KMS-11 (cell line): Measurements from ENCODE around the gene PPP1R8.

Experiments
- H2AFZ ChIP-seq: fragments of 200-600 bp; sonication (generic); 2 replicates; pipeline ENCODE4 v1.6.1; 2016; ENCODE audit warnings: antibody characterized with exemption, mixed run types, low read depth
- H3K27ac ChIP-seq: fragments of 200-600 bp; sonication (generic); 2 replicates; pipeline ENCODE4 v1.6.1; 2016; ENCODE audit warnings: mild to moderate bottlenecking, mixed run types
- H3K27me3 ChIP-seq: fragments of 200-600 bp; sonication (generic); 2 replicates; pipeline ENCODE4 v1.6.1; 2017; ENCODE audit warnings: mild to moderate bottlenecking, low read depth, mixed run types, moderate library complexity; ENCODE audit not compliant: insufficient read depth
- H3K36me3 ChIP-seq: fragments of 200-600 bp; sonication (generic); 2 replicates; pipeline ENCODE4 v1.6.1; 2017; ENCODE audit warnings: mild to moderate bottlenecking, mixed run types; ENCODE audit not compliant: insufficient read depth
- H3K4me1 ChIP-seq: fragments of 200-600 bp; sonication (generic); 2 replicates; pipeline ENCODE4 v1.6.1; 2016; ENCODE audit warnings: mild to moderate bottlenecking, low read depth, mixed run types; ENCODE audit not compliant: poor library complexity, severe bottlenecking
- H3K4me2 ChIP-seq: fragments of 200-600 bp; sonication (generic); 2 replicates; pipeline ENCODE4 v1.7.0; 2016; ENCODE audit warnings: mild to moderate bottlenecking, mixed run types
- H3K4me3 ChIP-seq: fragments of 200-600 bp; sonication (generic); IDR thresholded peaks from 2 replicates; pipeline ENCODE4 v1.6.1; 2017; ENCODE audit warnings: low read depth, low read length, mixed read lengths; ENCODE audit not compliant: insufficient read depth
- H3K79me2 ChIP-seq: fragments of 200-600 bp; sonication (generic); 2 replicates; pipeline ENCODE4 v1.6.1; 2016; ENCODE audit warnings: low read depth, mixed run types; ENCODE audit not compliant: insufficient read depth
- H3K9ac ChIP-seq: fragments of 200-600 bp; sonication (generic); 2 replicates; pipeline ENCODE4 v1.6.1; 2016; ENCODE audit warnings: mild to moderate bottlenecking, mixed run types
- H4K20me1 ChIP-seq: fragments of 200-600 bp; sonication (generic); 2 replicates; pipeline ENCODE4 v1.6.1; 2016; ENCODE audit warnings: mild to moderate bottlenecking, mixed run types; ENCODE audit not compliant: insufficient read depth
- TF ChIP-seq, protein P1 (sequence below): fragments of 200-600 bp; sonication (generic); conservative IDR thresholded peaks from 2 replicates; pipeline ENCODE4 v1.6.1; 2017; ENCODE audit warnings: low read depth, mild to moderate bottlenecking, antibody characterized with exemption, low read length, moderate library complexity, mixed read lengths

The PPP1R8 gene

GRCh38 chr1:27876341-27877114, 45.9 kb downstream of the PPP1R8 start:
- H4K20me1 ChIP-seq: no peaks in the 10 kb centered on the region
- H3K4me3 ChIP-seq: no peak overlapping the region
- peak overlapping the region; percentile 71 for H3K4me2 ChIP-seq
- peak overlapping the region; percentile 56; the same call in 1 of the 2 replicates for H3K9ac ChIP-seq
- H3K79me2 ChIP-seq: peaks cover 27% of the 10 kb centered on the region; the same call in 1 of the 2 replicates
- H3K27ac ChIP-seq: peak overlapping the region; percentile 83
- no peak overlapping the region for H2AFZ ChIP-seq
- H3K4me1 ChIP-seq: peaks cover 77% of the 10 kb centered on the region
- no peaks in the 10 kb centered on the region for H3K36me3 ChIP-seq
- H3K27me3 ChIP-seq: no peaks in the 10 kb centered on the region
- TF ChIP-seq, protein P1, sequence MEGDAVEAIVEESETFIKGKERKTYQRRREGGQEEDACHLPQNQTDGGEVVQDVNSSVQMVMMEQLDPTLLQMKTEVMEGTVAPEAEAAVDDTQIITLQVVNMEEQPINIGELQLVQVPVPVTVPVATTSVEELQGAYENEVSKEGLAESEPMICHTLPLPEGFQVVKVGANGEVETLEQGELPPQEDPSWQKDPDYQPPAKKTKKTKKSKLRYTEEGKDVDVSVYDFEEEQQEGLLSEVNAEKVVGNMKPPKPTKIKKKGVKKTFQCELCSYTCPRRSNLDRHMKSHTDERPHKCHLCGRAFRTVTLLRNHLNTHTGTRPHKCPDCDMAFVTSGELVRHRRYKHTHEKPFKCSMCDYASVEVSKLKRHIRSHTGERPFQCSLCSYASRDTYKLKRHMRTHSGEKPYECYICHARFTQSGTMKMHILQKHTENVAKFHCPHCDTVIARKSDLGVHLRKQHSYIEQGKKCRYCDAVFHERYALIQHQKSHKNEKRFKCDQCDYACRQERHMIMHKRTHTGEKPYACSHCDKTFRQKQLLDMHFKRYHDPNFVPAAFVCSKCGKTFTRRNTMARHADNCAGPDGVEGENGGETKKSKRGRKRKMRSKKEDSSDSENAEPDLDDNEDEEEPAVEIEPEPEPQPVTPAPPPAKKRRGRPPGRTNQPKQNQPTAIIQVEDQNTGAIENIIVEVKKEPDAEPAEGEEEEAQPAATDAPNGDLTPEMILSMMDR: no peak

DNA sequence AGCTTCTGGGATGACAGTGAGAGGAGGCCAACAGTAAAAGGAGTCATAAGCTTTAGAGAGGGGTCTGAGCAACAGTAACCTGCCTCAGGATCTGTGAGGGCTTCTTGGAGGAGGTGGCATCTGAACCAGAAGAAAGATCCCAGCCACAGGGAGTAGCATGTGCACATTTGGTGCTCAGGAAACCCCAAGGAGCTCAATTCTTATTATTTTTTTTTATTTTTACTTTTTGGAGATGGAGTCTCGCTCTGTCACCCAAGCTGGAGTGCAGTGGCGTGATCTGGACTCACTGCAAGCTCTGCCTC, 46.5 kb downstream of the PPP1R8 start:
- TF ChIP-seq, protein P1: no peak
- Histone ChIP-seq H4K20me1 (no peaks in the 10 kb centered on the region), H3K9ac (no peak overlapping the region), H3K4me1 (peaks cover 77% of the 10 kb centered on the region), H3K79me2 (peaks cover 27% of the 10 kb centered on the region; the same call in 1 of the 2 replicates), H3K27ac (peak overlapping the region; percentile 83; the same call in 1 of the 2 replicates), H3K4me3 (no peak overlapping the region), H3K27me3 (no peaks in the 10 kb centered on the region), H3K4me2 (peak overlapping the region; percentile 71; the same call in 1 of the 2 replicates), H2AFZ (no peak overlapping the region), H3K36me3 (no peaks in the 10 kb centered on the region)

DNA sequence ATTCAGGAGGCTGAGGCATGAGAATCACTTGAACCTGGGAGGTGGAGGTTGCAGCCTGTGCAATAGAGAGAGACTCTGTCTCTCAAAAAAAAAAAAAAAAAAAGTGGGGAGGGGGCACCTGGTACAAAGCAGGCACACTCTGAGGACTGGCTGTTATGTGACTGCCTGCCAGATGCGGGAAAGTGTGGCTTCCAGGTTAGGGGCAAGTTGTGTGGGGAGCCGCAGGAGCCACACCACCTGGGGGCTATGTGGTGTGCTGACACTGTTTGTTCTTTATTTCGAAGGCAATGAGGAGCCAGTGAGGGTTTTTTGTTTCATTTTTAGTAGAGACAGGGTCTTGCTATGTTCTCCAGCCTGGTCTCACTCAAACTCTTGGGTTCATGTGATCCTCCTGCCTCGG, 47.5 kb downstream of the PPP1R8 start:
- Histone ChIP-seq H2AFZ (no peak overlapping the region), H3K4me1 (peaks cover 86% of the 10 kb centered on the region), H3K4me2 (peak overlapping the region; percentile 45; the same call in 1 of the 2 replicates), H3K27me3 (no peaks in the 10 kb centered on the region), H3K9ac (peak overlapping the region; percentile 18; the same call in 1 of the 2 replicates), H3K36me3 (no peaks in the 10 kb centered on the region), H4K20me1 (no peaks in the 10 kb centered on the region), H3K27ac (peak overlapping the region; percentile 83), H3K79me2 (peaks cover 25% of the 10 kb centered on the region; the same call in 1 of the 2 replicates), H3K4me3 (no peak overlapping the region)
- TF ChIP-seq, protein P1: no peak

DNA sequence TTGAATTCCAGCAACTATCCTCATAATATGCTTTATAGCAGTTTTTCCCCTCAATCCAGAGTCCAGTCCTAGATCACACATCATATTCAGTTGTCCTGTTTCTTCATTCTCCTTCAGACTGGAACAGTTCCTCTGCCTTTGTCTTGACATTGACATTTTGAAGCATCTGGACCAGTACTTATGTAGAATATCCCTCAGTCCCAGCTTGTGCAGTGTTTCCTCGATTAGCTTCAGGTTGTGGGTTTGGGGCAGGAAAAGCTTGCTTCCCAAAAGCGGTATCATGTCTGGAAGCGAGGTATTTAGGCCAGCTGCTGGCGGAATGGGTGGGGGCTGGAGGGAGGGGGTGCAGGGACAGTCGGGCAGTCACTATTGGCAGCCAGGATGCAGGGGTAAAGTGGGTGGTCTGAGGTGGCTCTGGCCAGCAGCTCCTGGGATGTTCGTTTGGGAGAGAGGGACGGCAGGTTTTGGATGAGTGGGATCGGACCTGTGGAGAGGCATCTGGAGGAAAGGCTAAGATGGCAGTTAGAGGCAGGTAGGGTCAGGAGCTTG, 48.3 kb downstream of the PPP1R8 start:
- Histone ChIP-seq H3K36me3 (no peaks in the 10 kb centered on the region), H4K20me1 (no peaks in the 10 kb centered on the region), H3K4me3 (no peak overlapping the region)

More for the DNA sequence above, 48.3 kb downstream of the PPP1R8 start:
- Histone ChIP-seq H3K9ac (no peak overlapping the region), H3K4me2 (no peak overlapping the region), H3K27me3 (no peaks in the 10 kb centered on the region), H3K4me1 (peaks cover 90% of the 10 kb centered on the region), H2AFZ (no peak overlapping the region), H3K79me2 (peaks cover 17% of the 10 kb centered on the region; the same call in 1 of the 2 replicates), H3K27ac (peak overlapping the region; percentile 83; the same call in 1 of the 2 replicates)
- TF ChIP-seq, protein P1: no peak
